Measurements from ENCODE around the gene CFAP92.
"Not testable (repeated sequence)": the region's sequence is repeated elsewhere in the genome, so short reads cannot be mapped to it uniquely, and the experiment has no call there.

CFAP92 gene

DNA sequence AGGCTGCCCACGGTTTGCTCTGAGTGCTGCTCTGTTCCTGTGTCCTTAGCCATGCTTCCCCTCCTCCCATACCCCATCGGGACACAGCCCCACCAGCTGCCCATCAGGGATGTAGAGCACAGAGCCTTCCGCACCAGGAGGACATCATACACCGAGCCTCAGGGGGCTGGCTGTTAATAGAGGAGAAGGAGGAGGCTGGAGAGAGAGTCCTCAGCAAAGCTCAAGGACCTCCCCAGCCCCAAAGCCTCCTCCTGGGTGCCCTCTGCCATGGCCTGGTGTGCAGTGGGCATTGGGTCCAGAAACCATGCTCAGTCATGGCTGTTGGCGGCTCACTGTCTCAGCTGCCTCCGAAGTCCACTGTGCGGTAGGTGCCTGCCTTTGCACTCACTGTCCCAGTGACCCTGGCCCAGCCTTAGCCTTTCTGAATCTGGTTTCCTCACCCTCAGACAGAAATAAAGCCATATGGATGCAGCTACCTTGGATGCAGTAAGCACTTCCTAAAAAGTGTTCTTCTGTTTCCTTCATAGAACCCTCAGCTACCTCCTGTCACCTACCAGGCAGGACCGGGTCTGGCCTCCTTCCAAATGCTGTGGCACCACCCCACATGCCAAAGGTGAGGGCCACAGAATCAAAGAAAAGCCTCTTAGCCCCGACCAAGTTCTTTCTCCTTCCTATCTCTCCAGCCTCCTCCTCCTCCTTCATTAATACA is 60.5 kb downstream of the CFAP92 start:
- no peak for DNase-seq
- no peaks in the 10 kb centered on the region for H3K9me3 Mint-ChIP-seq
- H3K36me3 Mint-ChIP-seq (ENCODE audit: low read depth): no peaks in the 10 kb centered on the region
- no peak overlapping the region for H3K27ac Mint-ChIP-seq
- H3K4me3 Mint-ChIP-seq: no peak overlapping the region
- no peaks in the 10 kb centered on the region for H3K27me3 Mint-ChIP-seq
- no peaks in the 10 kb centered on the region for H3K4me1 Mint-ChIP-seq (ENCODE audit: low read depth)

- H3K4me3 Mint-ChIP-seq: no peak overlapping the region
- H3K36me3 Mint-ChIP-seq (ENCODE audit: low read depth): no peaks in the 10 kb centered on the region
- no peak for DNase-seq
- no peak overlapping the region for H3K27ac Mint-ChIP-seq
- no peaks in the 10 kb centered on the region for H3K4me1 Mint-ChIP-seq (ENCODE audit: low read depth)
- no peaks in the 10 kb centered on the region for H3K9me3 Mint-ChIP-seq
- no peaks in the 10 kb centered on the region for H3K27me3 Mint-ChIP-seq
Observed at GRCh38 chr3:128932516-128933212, 61.2 kb downstream of the CFAP92 start.

DNA sequence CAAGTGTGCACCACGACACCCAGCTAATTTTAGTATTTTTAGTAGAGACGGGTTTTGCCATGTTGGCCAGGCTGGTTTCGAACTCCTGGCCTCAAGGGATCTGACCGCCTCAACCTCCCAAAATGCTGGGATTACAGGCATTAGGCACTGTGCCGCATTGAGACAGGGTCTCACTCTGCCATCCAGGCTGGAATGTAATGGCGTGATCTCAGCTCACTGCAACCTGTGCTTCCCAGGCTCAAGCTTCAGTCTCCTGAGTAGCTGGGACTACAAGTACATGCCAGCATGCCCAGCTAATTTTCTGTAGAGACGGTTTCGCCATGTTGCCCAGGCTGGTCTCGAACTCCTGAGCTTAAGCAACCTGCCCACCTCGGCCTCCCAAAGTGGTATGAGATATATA is 62.8 kb downstream of the CFAP92 start:
- H3K27ac Mint-ChIP-seq: no peak overlapping the region
- DNase-seq: no peak
- H3K36me3 Mint-ChIP-seq (ENCODE audit: low read depth): no peaks in the 10 kb centered on the region
- H3K9me3 Mint-ChIP-seq: no peaks in the 10 kb centered on the region
- H3K27me3 Mint-ChIP-seq: no peaks in the 10 kb centered on the region
- H3K4me3 Mint-ChIP-seq: no peak overlapping the region
- H3K4me1 Mint-ChIP-seq (ENCODE audit: low read depth): no peaks in the 10 kb centered on the region

GRCh38 chr3:128929364-128929763 is 64.5 kb downstream of the CFAP92 start:
- H3K27me3 Mint-ChIP-seq: no peaks in the 10 kb centered on the region
- peaks cover 5% of the 10 kb centered on the region for H3K4me1 Mint-ChIP-seq (ENCODE audit: low read depth)
- DNase-seq: no peak
- H3K27ac Mint-ChIP-seq: no peak overlapping the region
- peaks cover 4% of the 10 kb centered on the region for H3K36me3 Mint-ChIP-seq (ENCODE audit: low read depth)
- no peak overlapping the region for H3K4me3 Mint-ChIP-seq
- peaks cover 5% of the 10 kb centered on the region for H3K9me3 Mint-ChIP-seq

GRCh38 chr3:128923986-128924385 is 69.9 kb downstream of the CFAP92 start:
- not testable (repeated sequence) for DNase-seq, H3K4me3 Mint-ChIP-seq, H3K27me3 Mint-ChIP-seq, H3K27ac Mint-ChIP-seq
- H3K36me3 Mint-ChIP-seq (ENCODE audit: low read depth): peaks cover 30% of the 10 kb centered on the region
- peaks cover 40% of the 10 kb centered on the region for H3K4me1 Mint-ChIP-seq (ENCODE audit: low read depth)
- peaks cover 13% of the 10 kb centered on the region for H3K9me3 Mint-ChIP-seq

DNA sequence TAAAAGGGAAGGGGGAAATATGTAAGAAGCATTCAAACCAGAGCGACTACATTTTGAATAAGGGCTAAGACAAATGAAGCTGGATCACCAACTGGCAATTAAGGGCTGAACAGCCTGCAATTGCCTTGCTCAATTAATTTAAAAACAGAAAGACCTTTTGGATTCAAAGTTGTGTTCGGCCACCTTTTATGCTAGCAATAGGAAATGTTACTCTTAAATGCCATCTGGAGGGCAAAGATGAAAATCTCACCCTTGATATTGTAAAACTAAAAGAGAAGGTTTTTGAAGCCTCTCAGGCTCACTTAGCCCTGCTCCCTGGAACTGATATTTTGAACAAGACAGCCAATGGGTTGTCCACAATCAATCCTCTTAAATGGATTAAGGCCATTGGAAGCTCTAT is 70.3 kb downstream of the CFAP92 start:
- Mint-ChIP-seq H3K27me3 (no peaks in the 10 kb centered on the region), H3K9me3 (peaks cover 14% of the 10 kb centered on the region), H3K4me1 (ENCODE audit: low read depth) (peaks cover 40% of the 10 kb centered on the region), H3K36me3 (ENCODE audit: low read depth) (peaks cover 34% of the 10 kb centered on the region), H3K4me3 (peak overlapping the region; percentile 54), H3K27ac (peak overlapping the region; percentile 55)
- no peak for DNase-seq

GRCh38 chr3:128922804-128923459 is 70.9 kb downstream of the CFAP92 start:
- DNase-seq: peak; percentile 64
- Mint-ChIP-seq H3K4me3 (peak overlapping the region; percentile 54), H3K4me1 (ENCODE audit: low read depth) (peaks cover 40% of the 10 kb centered on the region), H3K27ac (peak overlapping the region; percentile 55), H3K36me3 (ENCODE audit: low read depth) (peaks cover 40% of the 10 kb centered on the region), H3K9me3 (peaks cover 14% of the 10 kb centered on the region), H3K27me3 (no peaks in the 10 kb centered on the region)

- no peak overlapping the region for H3K27ac Mint-ChIP-seq
- H3K36me3 Mint-ChIP-seq (ENCODE audit: low read depth): peaks cover 70% of the 10 kb centered on the region
- peak; percentile 16 for DNase-seq
- H3K27me3 Mint-ChIP-seq: no peaks in the 10 kb centered on the region
- no peak overlapping the region for H3K4me3 Mint-ChIP-seq
- H3K9me3 Mint-ChIP-seq: peaks cover 14% of the 10 kb centered on the region
- H3K4me1 Mint-ChIP-seq (ENCODE audit: low read depth): peaks cover 40% of the 10 kb centered on the region
Observed at GRCh38 chr3:128919988-128920387, 73.9 kb downstream of the CFAP92 start.

- Mint-ChIP-seq H3K27ac (no peak overlapping the region), H3K4me3 (no peak overlapping the region), H3K36me3 (ENCODE audit: low read depth) (peaks cover 89% of the 10 kb centered on the region), H3K9me3 (peaks cover 9% of the 10 kb centered on the region), H3K27me3 (no peaks in the 10 kb centered on the region), H3K4me1 (ENCODE audit: low read depth) (peaks cover 16% of the 10 kb centered on the region)
- no peak for DNase-seq
Observed at GRCh38 chr3:128917291-128917690, 76.6 kb downstream of the CFAP92 start.

GRCh38 chr3:128914966-128915645 is 78.8 kb downstream of the CFAP92 start:
- Mint-ChIP-seq H3K36me3 (ENCODE audit: low read depth) (peaks cover 100% of the 10 kb centered on the region), H3K27ac (peak overlapping the region; percentile 26), H3K4me3 (no peak overlapping the region), H3K9me3 (peaks cover 2% of the 10 kb centered on the region), H3K4me1 (ENCODE audit: low read depth) (peaks cover 1% of the 10 kb centered on the region), H3K27me3 (no peaks in the 10 kb centered on the region)
- no peak for DNase-seq

DNA sequence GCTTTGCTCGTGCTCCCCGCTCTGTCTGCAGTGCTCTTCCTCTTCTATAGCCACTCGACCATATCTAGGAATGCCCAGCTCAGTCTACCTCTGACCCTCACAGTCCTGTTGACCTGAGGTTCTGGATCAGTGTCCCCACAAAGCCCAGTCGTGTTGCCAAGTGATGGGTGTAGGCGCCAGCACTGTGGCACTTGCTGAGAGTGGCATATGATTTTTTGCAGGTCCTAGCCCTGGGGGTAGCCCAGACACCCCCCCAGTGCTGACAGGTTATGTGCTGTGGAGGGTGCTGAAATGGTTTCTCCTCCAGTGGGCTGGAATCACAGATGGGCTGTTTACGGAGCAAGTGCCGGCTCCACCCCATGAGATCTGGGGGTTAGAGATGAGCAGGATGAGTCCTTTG is 82.0 kb downstream of the CFAP92 start:
- no peak for DNase-seq
- Mint-ChIP-seq H3K9me3 (no peaks in the 10 kb centered on the region), H3K4me1 (ENCODE audit: low read depth) (no peaks in the 10 kb centered on the region), H3K27ac (no peak overlapping the region), H3K27me3 (no peaks in the 10 kb centered on the region), H3K4me3 (no peak overlapping the region), H3K36me3 (ENCODE audit: low read depth) (peaks cover 100% of the 10 kb centered on the region)

- no peak for DNase-seq
- Mint-ChIP-seq H3K4me3 (no peak overlapping the region), H3K9me3 (no peaks in the 10 kb centered on the region), H3K27ac (no peak overlapping the region), H3K27me3 (no peaks in the 10 kb centered on the region), H3K36me3 (ENCODE audit: low read depth) (peaks cover 100% of the 10 kb centered on the region), H3K4me1 (ENCODE audit: low read depth) (no peaks in the 10 kb centered on the region)
Observed at GRCh38 chr3:128910006-128910405, 83.9 kb downstream of the CFAP92 start.

DNA sequence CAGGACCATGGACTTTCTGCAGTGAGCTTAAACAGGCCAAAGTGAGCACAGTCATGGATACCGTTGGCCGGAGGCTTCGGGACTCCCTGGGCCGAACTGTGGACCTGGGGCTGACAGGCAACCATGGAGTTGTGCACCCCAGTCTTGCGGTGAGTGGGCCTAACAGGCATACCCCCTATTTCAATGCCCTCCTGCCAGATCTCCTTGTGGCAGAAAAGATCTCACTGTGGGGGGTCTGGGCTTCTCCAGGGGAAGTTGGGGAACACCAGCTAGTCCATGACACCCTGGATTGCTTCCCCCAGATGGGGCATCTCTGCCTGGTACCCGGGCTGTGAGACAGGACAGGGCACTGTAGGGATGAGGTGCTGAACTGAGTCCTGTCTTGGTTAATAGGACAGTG is 84.9 kb downstream of the CFAP92 start:
- H3K27ac Mint-ChIP-seq: no peak overlapping the region
- no peaks in the 10 kb centered on the region for H3K4me1 Mint-ChIP-seq (ENCODE audit: low read depth)
- H3K27me3 Mint-ChIP-seq: no peaks in the 10 kb centered on the region
- peaks cover 100% of the 10 kb centered on the region for H3K36me3 Mint-ChIP-seq (ENCODE audit: low read depth)
- no peak for DNase-seq
- no peaks in the 10 kb centered on the region for H3K9me3 Mint-ChIP-seq
- no peak overlapping the region for H3K4me3 Mint-ChIP-seq

DNA sequence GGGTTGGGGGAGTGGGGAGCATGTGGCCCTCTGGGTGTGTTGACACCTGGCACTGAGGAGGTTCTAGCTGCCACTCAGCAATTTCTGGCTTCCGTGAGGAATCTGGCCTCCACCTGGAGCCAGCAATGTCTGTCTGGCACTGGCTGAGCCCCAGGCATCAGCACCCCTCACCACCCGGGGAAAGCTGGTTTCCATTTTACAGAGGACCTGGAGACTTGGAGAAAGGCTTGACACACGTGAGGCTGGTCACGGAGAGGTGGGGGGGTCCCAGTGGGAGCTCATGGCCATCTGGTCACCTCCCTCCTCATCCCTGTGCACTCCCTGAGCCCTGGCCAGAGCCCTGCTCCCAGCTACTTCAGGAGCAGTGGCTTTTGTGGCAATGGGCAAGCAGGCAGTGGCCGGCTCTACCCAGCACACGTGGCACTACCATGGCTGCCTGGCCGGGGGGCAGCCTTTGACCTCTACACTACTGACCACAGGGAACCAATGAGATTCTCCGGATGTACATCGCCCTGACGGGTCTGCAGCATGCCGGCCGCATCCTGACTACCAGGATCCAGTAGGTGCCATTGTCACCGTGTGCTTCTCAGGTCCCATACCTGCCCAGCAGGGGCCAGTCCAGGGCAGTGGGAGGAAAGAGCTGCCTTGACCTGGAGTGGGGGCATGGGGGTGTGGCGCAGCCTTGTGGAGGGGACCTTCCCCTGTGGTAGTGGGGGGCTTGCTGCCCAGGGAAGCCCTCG is 86.0 kb downstream of the CFAP92 start:
- Mint-ChIP-seq H3K4me3 (no peak overlapping the region), H3K27ac (no peak overlapping the region)

More for the DNA sequence above, 86.0 kb downstream of the CFAP92 start:
- no peaks in the 10 kb centered on the region for H3K4me1 Mint-ChIP-seq (ENCODE audit: low read depth)
- no peaks in the 10 kb centered on the region for H3K9me3 Mint-ChIP-seq
- peaks cover 100% of the 10 kb centered on the region for H3K36me3 Mint-ChIP-seq (ENCODE audit: low read depth)
- H3K27me3 Mint-ChIP-seq: no peaks in the 10 kb centered on the region
- no peak for DNase-seq

All from activated T-cell treated with anti-CD3 and anti-CD28 coated beads, Interleukin-2, amount 50 U/mL, for 24 hours (primary cell).